ENCODE results near the gene STUM. TPM values are rescaled to one million over a fixed set of nuclear protein-coding genes. Genes with fewer than 3 reads are reported as not detected.

The STUM gene
- total and polyA plus RNA-seq, 2 experiments from 2014 or later, result 0.07 TPM; not detected in 1

DNA sequence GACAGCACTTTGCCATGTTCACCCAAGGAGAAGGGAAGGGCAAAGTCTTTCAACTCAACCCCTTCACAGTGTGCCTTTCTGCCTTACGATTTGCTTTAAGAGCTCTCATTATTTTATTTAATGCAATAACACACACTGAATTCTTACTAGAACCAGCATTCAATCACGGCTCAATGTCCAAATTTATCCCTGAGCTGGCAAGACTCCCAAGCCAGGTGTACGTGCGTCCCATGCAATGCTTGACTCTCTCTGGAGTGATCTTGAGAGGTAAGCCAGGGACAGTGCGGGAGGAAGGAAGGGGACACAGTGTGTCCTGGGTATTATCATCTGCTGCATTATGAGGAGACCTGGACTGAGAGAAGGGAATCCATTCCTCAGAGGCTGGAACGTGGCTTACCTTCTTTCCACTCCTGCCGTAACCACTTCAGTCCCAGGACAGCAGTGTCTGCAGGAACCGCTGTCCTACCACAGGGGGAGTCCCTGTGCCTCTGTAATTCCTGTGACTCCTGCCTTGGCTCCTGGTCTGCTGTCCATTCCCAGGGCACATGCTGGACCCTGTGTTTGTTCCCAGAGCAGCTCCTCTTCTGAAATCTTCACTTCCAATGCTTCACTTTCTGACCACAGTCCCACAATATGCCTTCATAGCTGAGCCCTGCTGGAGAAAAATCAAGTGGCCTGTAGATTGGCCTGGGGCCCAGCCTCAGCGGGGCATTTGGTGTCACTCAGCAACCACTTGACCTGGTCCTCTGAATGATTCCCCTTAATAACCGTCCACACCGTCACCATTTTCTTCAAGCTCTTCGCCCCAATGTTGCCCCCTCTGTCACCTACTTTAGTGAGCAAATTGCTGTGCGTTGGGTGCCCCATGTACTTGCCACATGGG, 28.6 kb upstream of the STUM start:
- TF ChIP-seq, protein P1, sequence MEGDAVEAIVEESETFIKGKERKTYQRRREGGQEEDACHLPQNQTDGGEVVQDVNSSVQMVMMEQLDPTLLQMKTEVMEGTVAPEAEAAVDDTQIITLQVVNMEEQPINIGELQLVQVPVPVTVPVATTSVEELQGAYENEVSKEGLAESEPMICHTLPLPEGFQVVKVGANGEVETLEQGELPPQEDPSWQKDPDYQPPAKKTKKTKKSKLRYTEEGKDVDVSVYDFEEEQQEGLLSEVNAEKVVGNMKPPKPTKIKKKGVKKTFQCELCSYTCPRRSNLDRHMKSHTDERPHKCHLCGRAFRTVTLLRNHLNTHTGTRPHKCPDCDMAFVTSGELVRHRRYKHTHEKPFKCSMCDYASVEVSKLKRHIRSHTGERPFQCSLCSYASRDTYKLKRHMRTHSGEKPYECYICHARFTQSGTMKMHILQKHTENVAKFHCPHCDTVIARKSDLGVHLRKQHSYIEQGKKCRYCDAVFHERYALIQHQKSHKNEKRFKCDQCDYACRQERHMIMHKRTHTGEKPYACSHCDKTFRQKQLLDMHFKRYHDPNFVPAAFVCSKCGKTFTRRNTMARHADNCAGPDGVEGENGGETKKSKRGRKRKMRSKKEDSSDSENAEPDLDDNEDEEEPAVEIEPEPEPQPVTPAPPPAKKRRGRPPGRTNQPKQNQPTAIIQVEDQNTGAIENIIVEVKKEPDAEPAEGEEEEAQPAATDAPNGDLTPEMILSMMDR (IDR thresholded peaks at IDR 0.05; ENCODE audit: poor library complexity), result no peak
- TF ChIP-seq EZH2phosphoT487 (IDR thresholded peaks at IDR 0.05; ENCODE audit: low read depth, severe bottlenecking, unreplicated experiment), result no peak
- no peak for TF ChIP-seq EZH2 (IDR thresholded peaks at IDR 0.05; ENCODE audit: borderline replicate concordance)
- Histone ChIP-seq H3K9me3 (ENCODE audit: low read depth) (no peaks in the 10 kb centered on the region), H3K79me2 (no peaks in the 10 kb centered on the region), H3K27ac (no peak overlapping the region), H2AFZ (no peak overlapping the region), H3K4me3 (no peak overlapping the region), H3K9me2 (replicated peaks; ENCODE audit: insufficient read depth) (no peaks in the 10 kb centered on the region), H3K4me2 (no peak overlapping the region), H4K20me1 (ENCODE audit: insufficient read depth, poor library complexity, severe bottlenecking) (no peaks in the 10 kb centered on the region), H3K27me3 (peaks cover 6% of the 10 kb centered on the region), H3K36me3 (replicated peaks; ENCODE audit: insufficient read depth, low read depth) (no peaks in the 10 kb centered on the region), H3K4me1 (ENCODE audit: insufficient read depth) (no peaks in the 10 kb centered on the region)
- 74% methylated on average over 13 of the region's 13 CpGs for WGBS (ENCODE audit: low lambda C conversion rate, missing lambda C conversion rate)
- no peak for DNase-seq (ENCODE audit: low spot score)

DNA sequence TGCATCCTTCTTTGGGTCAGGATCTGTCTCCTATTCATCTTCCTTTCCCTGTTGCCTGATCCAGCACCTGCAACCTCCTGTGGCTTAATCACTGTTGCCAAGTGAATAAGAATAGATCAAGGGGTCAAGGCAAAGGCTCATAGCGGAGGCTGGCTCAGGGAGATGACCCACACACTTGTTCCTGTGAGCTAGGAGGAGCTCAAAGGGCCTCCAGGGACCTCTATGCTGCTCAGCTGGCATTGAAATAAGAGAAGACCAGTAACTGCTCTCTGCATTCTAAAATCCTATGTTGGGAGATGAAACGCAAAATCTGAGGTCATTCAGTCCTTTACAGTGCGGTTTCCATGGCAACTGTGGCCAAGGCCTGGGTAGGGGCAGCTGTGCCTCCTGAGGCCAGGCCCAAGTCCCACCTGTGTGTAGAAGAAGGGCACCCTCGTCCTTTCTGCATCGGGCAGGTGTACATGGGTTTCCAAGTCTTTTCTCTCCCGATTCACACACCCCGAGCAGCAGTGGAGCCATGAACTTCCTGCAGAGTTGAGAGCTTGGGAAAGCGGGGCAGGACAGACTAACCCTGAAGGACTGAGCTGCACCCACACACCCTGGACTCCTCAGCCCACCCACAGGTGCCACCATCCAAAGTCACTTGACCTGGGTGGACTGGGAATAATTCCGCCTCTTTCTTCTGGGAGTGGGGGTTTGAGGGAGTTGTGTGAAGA, 27.8 kb upstream of the STUM start:
- H3K4me3 ChIP-seq, result no peak overlapping the region
- no peaks in the 10 kb centered on the region for H3K36me3 ChIP-seq (replicated peaks; ENCODE audit: insufficient read depth, low read depth)
- DNase-seq (ENCODE audit: low spot score), result no peak
- no peak for TF ChIP-seq EZH2 (IDR thresholded peaks at IDR 0.05; ENCODE audit: borderline replicate concordance)
- TF ChIP-seq, protein P1 (IDR thresholded peaks at IDR 0.05; ENCODE audit: poor library complexity), result no peak
- no peak for TF ChIP-seq EZH2phosphoT487 (IDR thresholded peaks at IDR 0.05; ENCODE audit: low read depth, severe bottlenecking, unreplicated experiment)
- WGBS (ENCODE audit: low lambda C conversion rate, missing lambda C conversion rate), result 81% methylated on average over 9 of the region's 9 CpGs
- no peak overlapping the region for H3K27ac ChIP-seq
- H4K20me1 ChIP-seq (ENCODE audit: insufficient read depth, poor library complexity, severe bottlenecking), result no peaks in the 10 kb centered on the region
- H3K4me2 ChIP-seq, result no peak overlapping the region
- peaks cover 6% of the 10 kb centered on the region for H3K27me3 ChIP-seq
- no peaks in the 10 kb centered on the region for H3K9me3 ChIP-seq (ENCODE audit: low read depth)
- H3K79me2 ChIP-seq, result no peaks in the 10 kb centered on the region
- H2AFZ ChIP-seq, result no peak overlapping the region
- H3K9me2 ChIP-seq (replicated peaks; ENCODE audit: insufficient read depth), result no peaks in the 10 kb centered on the region
- H3K4me1 ChIP-seq (ENCODE audit: insufficient read depth), result no peaks in the 10 kb centered on the region

DNA sequence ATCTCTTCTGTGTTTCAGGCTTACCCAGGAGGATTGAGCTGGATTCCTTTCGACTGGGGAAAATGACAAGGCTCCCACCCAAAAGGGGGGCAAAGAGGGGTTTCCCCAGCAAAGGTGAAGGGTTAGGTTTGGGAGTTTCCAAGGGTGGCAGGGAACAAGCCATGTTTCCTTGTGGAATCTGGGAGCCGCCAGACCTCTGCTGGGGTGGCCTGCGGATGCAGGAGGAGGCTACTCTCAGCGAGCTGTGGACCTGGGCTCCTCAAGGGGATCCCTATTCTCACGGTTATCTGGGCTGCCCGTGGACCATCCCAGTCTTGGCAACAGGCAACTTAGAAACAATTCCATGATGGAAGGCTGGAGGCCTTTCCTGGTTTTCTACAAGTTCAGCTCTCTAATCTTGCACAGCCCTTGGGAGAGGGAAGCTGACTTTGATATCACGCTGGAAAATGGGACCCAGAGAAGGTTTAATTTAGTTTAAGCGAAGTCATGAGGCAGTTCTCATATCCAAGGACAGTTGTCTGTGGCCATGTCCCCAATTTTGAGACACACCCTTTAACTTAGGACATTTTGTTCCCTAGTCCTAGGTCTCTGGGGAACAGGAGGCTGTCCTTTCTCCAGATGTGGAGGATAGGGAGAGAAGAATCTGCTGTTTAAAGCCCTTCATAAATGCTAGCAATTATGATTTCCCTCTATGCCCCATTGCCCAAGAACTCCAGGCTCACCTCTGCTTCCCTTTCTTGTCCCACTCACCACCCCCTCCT, 24.7 kb upstream of the STUM start:
- Histone ChIP-seq H2AFZ (no peak overlapping the region), H3K4me2 (no peak overlapping the region), H3K9me3 (ENCODE audit: low read depth) (no peaks in the 10 kb centered on the region), H3K27ac (no peak overlapping the region), H3K4me1 (ENCODE audit: insufficient read depth) (no peaks in the 10 kb centered on the region), H4K20me1 (ENCODE audit: insufficient read depth, poor library complexity, severe bottlenecking) (no peaks in the 10 kb centered on the region), H3K9me2 (replicated peaks; ENCODE audit: insufficient read depth) (no peaks in the 10 kb centered on the region), H3K79me2 (no peaks in the 10 kb centered on the region), H3K36me3 (replicated peaks; ENCODE audit: insufficient read depth, low read depth) (no peaks in the 10 kb centered on the region), H3K27me3 (no peaks in the 10 kb centered on the region), H3K4me3 (no peak overlapping the region)
- no peak for TF ChIP-seq EZH2phosphoT487 (IDR thresholded peaks at IDR 0.05; ENCODE audit: low read depth, severe bottlenecking, unreplicated experiment)
- TF ChIP-seq, protein P1 (IDR thresholded peaks at IDR 0.05; ENCODE audit: poor library complexity), result no peak
- TF ChIP-seq EZH2 (IDR thresholded peaks at IDR 0.05; ENCODE audit: borderline replicate concordance), result no peak
- no peak for DNase-seq (ENCODE audit: low spot score)
- WGBS (ENCODE audit: low lambda C conversion rate, missing lambda C conversion rate), result 88% methylated on average over 8 of the region's 8 CpGs
